Astrocyte of the spinal cord (primary cell): ENCODE measurements around the gene ATG9A.

Experiments
- DNase-seq: peaks from one replicate; pipeline ENCODE4 v3.0.0; 2011; ENCODE audit warnings: low read depth, low spot score
- H3K4me3 ChIP-seq: 2 replicates; pipeline ENCODE4 v1.5.1; 2011; ENCODE audit warnings: low read depth, mild to moderate bottlenecking, low read length, moderate library complexity
- CTCF ChIP-seq: IDR thresholded peaks from 2 replicates; pipeline ENCODE4 v1.5.1; 2012; ENCODE audit warnings: low read depth, mild to moderate bottlenecking, low read length, inconsistent platforms
- in situ Hi-C: cut with HindIII; loops from 2 replicates; pipeline ENCODE4 v1.10.0; 2017; ENCODE audit warnings: low sequenced_read_pairs

The ATG9A gene

GRCh38 chr2:219216535-219216915, 12.9 kb downstream of the ATG9A start:
- no peak overlapping the region for H3K4me3 ChIP-seq
- TF ChIP-seq CTCF, result no peak
- DNase-seq, result no peak
- in situ Hi-C loops, result no loop called here

GRCh38 chr2:219215871-219216534, 13.4 kb downstream of the ATG9A start:
- in situ Hi-C loops, result no loop called here
- no peak overlapping the region for H3K4me3 ChIP-seq
- TF ChIP-seq CTCF, result no peak
- no peak for DNase-seq

GRCh38 chr2:219214786-219215185, 14.7 kb downstream of the ATG9A start:
- in situ Hi-C loops, result no loop called here
- TF ChIP-seq CTCF, result no peak
- H3K4me3 ChIP-seq, result no peak overlapping the region
- no peak for DNase-seq

GRCh38 chr2:219214141-219214540, 15.3 kb downstream of the ATG9A start:
- no peak for DNase-seq
- in situ Hi-C loops, result no loop called here
- no peak for TF ChIP-seq CTCF
- no peak overlapping the region for H3K4me3 ChIP-seq

GRCh38 chr2:219213486-219214071, 15.9 kb downstream of the ATG9A start:
- TF ChIP-seq CTCF, result no peak
- in situ Hi-C loops, result no loop called here
- no peak for DNase-seq
- H3K4me3 ChIP-seq, result no peak overlapping the region

GRCh38 chr2:219213026-219213415, 16.4 kb downstream of the ATG9A start:
- no peak for DNase-seq
- no peak overlapping the region for H3K4me3 ChIP-seq
- in situ Hi-C loops, result no loop called here
- TF ChIP-seq CTCF, result no peak
